Retinal pigment epithelial cell (primary cell): Measurements from ENCODE around the gene FAM83F.

Experiments used
- DNase-seq: peaks from one replicate; pipeline ENCODE4 v3.0.0-alpha.2; 2010; ENCODE audit warnings: low read depth
- H3K4me3 ChIP-seq: 2 replicates; pipeline ENCODE4 v1.5.1; 2011; ENCODE audit warnings: mild to moderate bottlenecking, low read length, control low read depth, moderate library complexity
- TF ChIP-seq, protein P1 (sequence below): conservative IDR thresholded peaks from 2 replicates; pipeline ENCODE4 v1.5.1; 2011; ENCODE audit warnings: low read depth, low read length, control low read depth, inconsistent platforms

FAM83F gene

DNA sequence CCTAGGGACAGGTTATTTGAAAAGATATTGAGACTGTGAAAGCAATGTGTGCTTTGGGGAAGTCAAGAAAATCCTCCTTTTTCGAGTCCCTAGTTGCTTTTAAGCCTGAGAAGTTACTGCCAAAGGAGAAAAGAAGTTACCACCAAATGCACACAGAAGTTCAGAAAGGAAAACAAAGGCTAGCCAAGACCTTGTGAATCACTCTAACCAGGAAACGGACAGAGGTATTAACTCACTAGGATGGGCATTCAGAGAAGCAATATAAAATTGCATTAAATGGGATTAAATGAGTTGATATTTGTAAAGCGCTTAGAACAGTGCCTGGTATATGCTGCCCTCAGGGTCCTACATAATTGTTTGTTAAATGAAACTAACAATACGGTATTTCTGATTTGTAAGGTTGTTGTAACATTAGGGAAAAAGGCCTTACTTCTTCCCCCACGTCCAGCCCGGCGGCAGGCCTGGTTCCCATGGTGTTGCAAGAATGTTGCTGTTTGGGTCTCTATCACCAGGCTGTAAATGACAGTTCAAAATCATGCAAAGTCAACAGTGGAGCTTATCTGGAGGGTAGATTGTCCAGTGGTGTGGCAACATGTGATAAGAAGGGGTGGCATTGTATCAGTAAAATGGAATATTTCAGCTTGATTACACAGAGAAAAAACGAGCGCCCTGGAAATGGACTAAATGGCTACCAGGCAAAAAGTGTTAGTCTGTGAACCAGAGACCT lies 27.5 kb upstream of the FAM83F start:
- H3K4me3 ChIP-seq: no peak overlapping the region
- TF ChIP-seq, protein P1, sequence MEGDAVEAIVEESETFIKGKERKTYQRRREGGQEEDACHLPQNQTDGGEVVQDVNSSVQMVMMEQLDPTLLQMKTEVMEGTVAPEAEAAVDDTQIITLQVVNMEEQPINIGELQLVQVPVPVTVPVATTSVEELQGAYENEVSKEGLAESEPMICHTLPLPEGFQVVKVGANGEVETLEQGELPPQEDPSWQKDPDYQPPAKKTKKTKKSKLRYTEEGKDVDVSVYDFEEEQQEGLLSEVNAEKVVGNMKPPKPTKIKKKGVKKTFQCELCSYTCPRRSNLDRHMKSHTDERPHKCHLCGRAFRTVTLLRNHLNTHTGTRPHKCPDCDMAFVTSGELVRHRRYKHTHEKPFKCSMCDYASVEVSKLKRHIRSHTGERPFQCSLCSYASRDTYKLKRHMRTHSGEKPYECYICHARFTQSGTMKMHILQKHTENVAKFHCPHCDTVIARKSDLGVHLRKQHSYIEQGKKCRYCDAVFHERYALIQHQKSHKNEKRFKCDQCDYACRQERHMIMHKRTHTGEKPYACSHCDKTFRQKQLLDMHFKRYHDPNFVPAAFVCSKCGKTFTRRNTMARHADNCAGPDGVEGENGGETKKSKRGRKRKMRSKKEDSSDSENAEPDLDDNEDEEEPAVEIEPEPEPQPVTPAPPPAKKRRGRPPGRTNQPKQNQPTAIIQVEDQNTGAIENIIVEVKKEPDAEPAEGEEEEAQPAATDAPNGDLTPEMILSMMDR: no peak
- DNase-seq: no peak

DNA sequence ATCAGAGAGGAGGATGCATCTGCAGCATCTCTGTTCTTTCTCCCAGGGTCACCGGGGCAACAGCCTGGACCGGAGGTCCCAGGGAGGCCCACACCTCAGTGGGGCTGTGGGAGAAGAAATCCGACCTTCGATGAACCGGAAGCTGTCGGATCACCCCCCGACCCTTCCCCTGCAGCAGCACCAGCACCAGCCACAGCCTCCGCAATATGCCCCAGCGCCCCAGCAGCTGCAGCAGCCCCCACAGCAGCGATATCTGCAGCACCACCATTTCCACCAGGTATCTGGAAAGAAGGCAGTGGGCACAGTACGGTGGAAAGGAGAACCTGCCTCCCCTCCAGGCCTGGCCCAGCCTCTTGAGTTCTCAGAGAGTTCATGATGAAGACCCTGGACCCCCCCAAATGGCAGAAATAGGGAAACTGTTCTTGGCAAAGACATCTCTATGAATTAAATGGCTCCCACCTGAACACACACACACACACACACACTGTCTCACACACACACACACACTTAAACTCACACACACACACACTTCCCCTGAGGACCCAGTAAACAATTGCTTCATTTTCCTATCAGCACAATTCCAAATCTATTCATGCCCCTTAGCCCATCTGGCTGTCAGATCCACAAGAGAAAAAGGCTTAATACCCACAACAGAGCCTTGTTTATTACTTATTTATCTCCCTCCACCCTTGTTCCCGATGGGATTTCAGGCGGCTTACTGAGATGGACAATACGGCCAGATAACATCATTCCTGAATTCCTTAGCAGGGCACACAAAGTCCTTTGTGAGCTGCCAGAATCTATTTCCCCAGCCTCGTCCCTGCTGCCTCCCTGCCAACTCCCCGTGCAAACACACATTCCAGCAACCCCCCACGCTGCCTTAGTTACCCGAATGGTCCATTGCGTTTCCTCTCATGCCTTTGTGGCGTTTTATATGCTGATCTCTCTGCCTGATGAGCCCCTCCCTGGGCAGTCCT lies 26.5 kb upstream of the FAM83F start:
- DNase-seq: no peak
- TF ChIP-seq, protein P1: no peak
- no peak overlapping the region for H3K4me3 ChIP-seq

DNA sequence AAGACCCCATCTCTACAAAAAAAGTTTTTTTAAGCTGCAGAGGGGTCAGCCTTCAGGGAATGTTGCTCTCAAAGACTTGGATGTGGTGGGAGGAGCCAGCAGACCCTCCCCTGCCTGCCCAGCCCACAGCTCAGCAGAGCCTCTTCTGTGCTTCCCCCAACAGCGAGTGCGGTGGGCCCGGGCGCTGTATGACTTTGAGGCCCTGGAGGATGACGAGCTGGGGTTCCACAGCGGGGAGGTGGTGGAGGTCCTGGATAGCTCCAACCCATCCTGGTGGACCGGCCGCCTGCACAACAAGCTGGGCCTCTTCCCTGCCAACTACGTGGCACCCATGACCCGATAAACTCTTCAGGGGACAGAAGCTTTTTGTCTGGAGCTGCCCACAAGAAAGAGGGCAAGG lies 24.0 kb upstream of the FAM83F start:
- no peak for DNase-seq
- H3K4me3 ChIP-seq: no peak overlapping the region
- TF ChIP-seq, protein P1: no peak

DNA sequence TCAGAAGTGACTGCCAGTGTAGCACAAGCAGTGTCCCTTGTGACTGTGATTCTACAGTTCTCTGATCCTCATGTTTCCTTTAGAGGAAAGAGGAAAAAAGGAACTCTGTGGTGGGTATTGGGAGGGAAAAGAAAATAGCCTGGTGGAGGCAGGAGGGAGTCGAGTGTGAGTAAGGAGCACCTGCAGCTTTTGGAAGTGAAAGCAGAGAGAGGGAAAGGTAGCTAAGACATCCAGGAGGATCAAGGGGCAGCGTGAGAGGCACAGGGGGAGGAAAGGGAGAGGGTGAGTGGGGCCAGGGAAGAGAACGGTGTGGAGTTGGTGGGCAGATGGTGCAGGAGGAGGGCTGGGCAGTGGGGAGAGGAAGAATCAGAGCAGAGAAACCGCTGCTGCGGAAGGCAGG lies 22.1 kb upstream of the FAM83F start:
- TF ChIP-seq, protein P1: no peak
- DNase-seq: no peak
- H3K4me3 ChIP-seq: no peak overlapping the region

DNA sequence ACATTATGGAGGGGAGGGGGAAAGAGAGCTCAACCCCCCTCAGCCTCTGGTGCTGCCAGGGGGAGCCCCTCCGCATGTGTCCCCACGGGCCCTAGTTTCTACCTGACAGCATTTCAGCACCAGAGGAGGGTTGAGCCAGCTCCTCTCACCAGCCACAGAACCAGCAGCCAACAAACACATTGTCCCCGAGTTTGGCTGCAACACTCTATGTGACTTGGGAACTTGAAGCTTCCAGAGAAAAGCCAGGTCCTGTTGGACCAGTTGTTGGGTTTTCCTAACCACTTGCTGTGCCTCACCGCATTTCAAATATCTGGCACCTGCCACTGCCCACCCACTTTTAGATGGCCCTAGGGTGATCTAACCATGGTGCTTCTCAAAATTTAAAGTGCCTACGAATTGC lies 21.1 kb upstream of the FAM83F start:
- no peak overlapping the region for H3K4me3 ChIP-seq
- DNase-seq: no peak
- TF ChIP-seq, protein P1: no peak

DNA sequence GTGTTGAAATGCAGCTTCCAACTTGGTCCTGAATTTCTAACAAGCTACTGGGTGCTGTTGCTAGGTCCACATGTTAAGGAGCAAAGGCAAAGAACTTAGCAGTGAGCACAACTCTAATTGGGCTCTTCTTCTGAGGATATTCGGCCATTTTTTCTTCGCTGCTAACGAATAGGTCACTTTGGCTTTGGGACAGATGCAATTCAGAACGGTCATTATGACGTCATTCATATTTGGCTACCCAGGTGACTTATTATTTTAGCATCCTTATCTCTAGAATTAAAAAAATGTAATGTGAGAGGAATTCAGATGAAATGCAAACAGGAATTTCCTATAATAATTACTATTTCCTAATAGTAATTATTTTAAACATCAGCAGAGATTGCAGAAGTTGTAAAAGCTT lies 20.7 kb upstream of the FAM83F start:
- DNase-seq: no peak
- TF ChIP-seq, protein P1: no peak
- no peak overlapping the region for H3K4me3 ChIP-seq
